ENCODE measurements around the gene TGFB1. TPM values are rescaled to one million over a fixed set of nuclear protein-coding genes. Genes with fewer than 3 reads are reported as not detected.
A peak's percentile ranks its signal among the peaks of the same experiment; 100 is the strongest.

The TGFB1 gene
- total and polyA plus RNA-seq, 9 of the 15 experiments (the other 6 are each of a cell fraction or from before 2014, with no cell fraction given) = 0.24 to 159 (median 17.2) TPM

DNA sequence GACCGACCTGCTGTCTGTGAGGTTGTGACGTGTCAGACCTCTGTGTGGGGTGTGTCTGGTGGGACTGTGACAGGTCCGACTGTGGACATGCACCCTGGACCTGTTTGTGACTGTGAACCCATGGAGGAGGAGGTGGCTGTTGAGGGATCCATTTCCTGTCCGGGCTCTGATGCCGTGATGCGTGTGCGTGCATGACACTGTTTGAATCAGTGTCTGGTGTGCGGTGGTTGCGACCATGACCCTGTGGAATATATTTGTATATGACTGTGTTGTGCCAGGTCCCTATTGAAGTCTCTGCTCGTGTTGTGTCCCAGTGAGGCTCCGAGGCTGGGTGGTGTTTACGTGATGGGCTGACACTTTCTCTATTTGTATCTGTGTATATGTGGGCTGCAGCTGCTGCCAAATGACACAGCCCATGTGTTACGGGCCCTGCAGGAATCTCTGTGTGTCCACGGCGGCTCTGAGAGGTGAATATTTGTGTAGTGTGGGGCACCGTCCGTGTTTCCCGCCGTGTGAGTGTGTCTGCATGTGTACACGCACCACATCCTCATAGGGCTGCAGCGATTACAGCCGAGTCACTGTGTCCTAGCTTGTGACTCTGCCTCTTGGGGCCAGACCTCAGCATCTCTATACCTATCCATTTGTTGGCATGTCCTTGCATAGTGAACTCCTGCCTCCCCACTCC, 25.4 kb downstream of the TGFB1 start:
- Histone ChIP-seq H3K9me1 (ENCODE audit: control insufficient read depth, insufficient read depth, low read length) (peaks cover 4% of the 10 kb centered on the region), H4K20me1 (replicated peaks; ENCODE audit: control insufficient read depth, insufficient read depth, low read length) (peaks cover 3% of the 10 kb centered on the region), H3K4me2 (ENCODE audit: insufficient read depth, low read length) (peak overlapping the region; percentile 8; the same call in 1 of the 2 replicates), H3K36me3 (ENCODE audit: control insufficient read depth, insufficient read depth, low read length) (peaks cover 71% of the 10 kb centered on the region), H3K4me3 (no peak overlapping the region), H3K27me3 (ENCODE audit: control insufficient read depth in 2 of 2, insufficient read depth in 2 of 2, low read length in 2 of 2) (no peaks in the 10 kb centered on the region), H3K9me3 (replicated peaks; ENCODE audit: control insufficient read depth, insufficient read depth, low read depth, low read length) (no peaks in the 10 kb centered on the region), H3K27ac (ENCODE audit: extremely low read depth, low read depth, low read length) (peak overlapping the region; percentile 45; the same call in 1 of the 3 replicates), H3K9ac (ENCODE audit: insufficient read depth in 1 of 2, low read depth in 2 of 2, low read length in 2 of 2) (peak overlapping the region in 1 of 2 experiments; percentile 36; a peak in 1 of 4 replicates), H3K4me1 (replicated peaks in 1 of 2; ENCODE audit: control insufficient read depth in 2 of 2, insufficient read depth in 2 of 2, low read length in 2 of 2) (peaks cover 46 to 58% of the 10 kb centered on the region in 2 experiments), H2AFZ (ENCODE audit: low read depth, low read length) (no peak overlapping the region), H3K79me2 (ENCODE audit: control insufficient read depth, insufficient read depth, low read length) (peaks cover 39% of the 10 kb centered on the region)
- DNase-seq (ENCODE audit: extremely low read depth in 1 of 4, low spot score in 3 of 4) (peak in 1 of 4 experiments; percentile 21), ATAC-seq (no peak), FAIRE-seq (no peak)
- CTCF ChIA-PET (ENCODE audit: low intra/inter-chr PET ratio) = no interaction called here
- POLR2A ChIA-PET = interaction anchor here (0.6 to 1.3 kb wide), 6 partner anchors 12 to 1027 kb away, joined by 3 to 4 read pairs (median 3); partner anchors contain the start of genes B9D2 and CCDC97
- BruUV-seq (replicated peaks) = no TSS peak
- TF ChIP-seq SUPT5H (IDR thresholded peaks at IDR 0.05) = peak; percentile 49; the same call in 1 of the 2 replicates
- TF ChIP-seq ERF (CRISPR knock-in tag; IDR thresholded peaks at IDR 0.05) = 0 out of 2 replicates have a peak, but pooled peaks have one; percentile 36
- 0 out of 2 replicates have a peak, but pooled peaks have one; percentile 8 for TF ChIP-seq ZNF316 (IDR thresholded peaks at IDR 0.05)
- no peak for TF ChIP-seq FOXJ3 (CRISPR knock-in tag; IDR thresholded peaks at IDR 0.05)
- TF ChIP-seq MAFF (IDR thresholded peaks at IDR 0.05; ENCODE audit: low read length) = peak; percentile 7; the same call in 1 of the 2 replicates
- TF ChIP-seq POLR2AphosphoS5 (IDR thresholded peaks at IDR 0.05; ENCODE audit: control insufficient read depth, insufficient read depth, low read depth, low read length) = peak; percentile 28; the same call in 1 of the 2 replicates
- no peak for TF ChIP-seq TAF15 (IDR thresholded peaks at IDR 0.05; ENCODE audit: low read depth, low read length)
- peak; percentile 34; the same call in 1 of the 2 replicates for TF ChIP-seq POLR2A (conservative IDR thresholded peaks at IDR 0.05)
- TF ChIP-seq ZNF121 (CRISPR knock-in tag; conservative IDR thresholded peaks at IDR 0.05) = no peak
- TF ChIP-seq, protein P1, sequence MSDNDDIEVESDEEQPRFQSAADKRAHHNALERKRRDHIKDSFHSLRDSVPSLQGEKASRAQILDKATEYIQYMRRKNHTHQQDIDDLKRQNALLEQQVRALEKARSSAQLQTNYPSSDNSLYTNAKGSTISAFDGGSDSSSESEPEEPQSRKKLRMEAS (CRISPR knock-in tag; IDR thresholded peaks at IDR 0.05) = 0 out of 2 replicates have a peak, but pooled peaks have one; percentile 32
- no peak for TF ChIP-seq MEF2A (IDR thresholded peaks at IDR 0.05; ENCODE audit: control insufficient read depth, low read depth, low read length)
- peak; percentile 49; the same call in 1 of the 2 replicates for TF ChIP-seq ZNF584 (CRISPR knock-in tag; IDR thresholded peaks at IDR 0.05; ENCODE audit: low read depth)
- TF ChIP-seq, protein P2, sequence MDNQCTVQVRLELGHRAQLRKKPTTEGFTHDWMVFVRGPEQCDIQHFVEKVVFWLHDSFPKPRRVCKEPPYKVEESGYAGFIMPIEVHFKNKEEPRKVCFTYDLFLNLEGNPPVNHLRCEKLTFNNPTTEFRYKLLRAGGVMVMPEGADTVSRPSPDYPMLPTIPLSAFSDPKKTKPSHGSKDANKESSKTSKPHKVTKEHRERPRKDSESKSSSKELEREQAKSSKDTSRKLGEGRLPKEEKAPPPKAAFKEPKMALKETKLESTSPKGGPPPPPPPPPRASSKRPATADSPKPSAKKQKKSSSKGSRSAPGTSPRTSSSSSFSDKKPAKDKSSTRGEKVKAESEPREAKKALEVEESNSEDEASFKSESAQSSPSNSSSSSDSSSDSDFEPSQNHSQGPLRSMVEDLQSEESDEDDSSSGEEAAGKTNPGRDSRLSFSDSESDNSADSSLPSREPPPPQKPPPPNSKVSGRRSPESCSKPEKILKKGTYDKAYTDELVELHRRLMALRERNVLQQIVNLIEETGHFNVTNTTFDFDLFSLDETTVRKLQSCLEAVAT (IDR thresholded peaks at IDR 0.05) = peak in 1 of 2 experiments; percentile 22; a peak in 1 of 4 replicates
- TF ChIP-seq NFE2 (IDR thresholded peaks at IDR 0.05; ENCODE audit: low read depth) = peak; percentile 55
- TF ChIP-seq C11orf30 (IDR thresholded peaks at IDR 0.05; ENCODE audit: low read depth) = peak; percentile 64
- intact Hi-C loops (cut with micrococcal nuclease) (loop anchor here (10.0 kb wide), 1 partner anchor 237 kb away; no protein-coding TSS in a partner anchor), in situ Hi-C loops (cut with MboI) (no loop called here)
- 89% methylated on average over 22 of the region's 22 CpGs for WGBS (ENCODE audit: insufficient coverage, low coverage, missing lambda C conversion rate)
